IPS DF 6.9 (cell line): Measurements from ENCODE around the gene OXSR1.
"Not testable (repeated sequence)": the region's sequence is repeated elsewhere in the genome, so short reads cannot be mapped to it uniquely, and the experiment has no call there.

Experiments
- DNase-seq: peaks from one replicate; pipeline ENCODE4 v3.0.0-alpha.2; 2013; ENCODE audit warnings: low read depth, low spot score
- H3K27ac ChIP-seq: one replicate; pipeline ENCODE4 v1.5.1; 2013; ENCODE audit warnings: low read length, control low read depth
- H3K27me3 ChIP-seq: 2 replicates; pipeline ENCODE4 v1.6.1; 2013; ENCODE audit warnings: mild to moderate bottlenecking, low read length; ENCODE audit not compliant: control insufficient read depth, insufficient read depth
- H3K36me3 ChIP-seq: 2 replicates; pipeline ENCODE4 v1.6.1; 2013; ENCODE audit warnings: low read length; ENCODE audit not compliant: control insufficient read depth, insufficient read depth
- H3K4me1 ChIP-seq: 2 replicates; pipeline ENCODE4 v1.6.1; 2013; ENCODE audit warnings: low read length; ENCODE audit not compliant: control insufficient read depth, insufficient read depth
- H3K4me3 ChIP-seq: 2 replicates; pipeline ENCODE4 v1.5.1; 2013; ENCODE audit warnings: mild to moderate bottlenecking, low read length
- H3K9me3 ChIP-seq: 2 replicates; pipeline ENCODE4 v1.6.1; 2013; ENCODE audit warnings: low read length, inconsistent platforms; ENCODE audit not compliant: control insufficient read depth, insufficient read depth
- WGBS: extraction: QIAGEN DNeasy Blood & Tissue Kit; methylation state at CpG from one replicate; pipeline ENCODE4 v1.1.7; 2013; ENCODE audit warnings: mixed read lengths, missing lambda C conversion rate; ENCODE audit not compliant: insufficient read length, insufficient coverage; 5-methylcytosine and 5-hydroxymethylcytosine counted together

OXSR1 gene

DNA sequence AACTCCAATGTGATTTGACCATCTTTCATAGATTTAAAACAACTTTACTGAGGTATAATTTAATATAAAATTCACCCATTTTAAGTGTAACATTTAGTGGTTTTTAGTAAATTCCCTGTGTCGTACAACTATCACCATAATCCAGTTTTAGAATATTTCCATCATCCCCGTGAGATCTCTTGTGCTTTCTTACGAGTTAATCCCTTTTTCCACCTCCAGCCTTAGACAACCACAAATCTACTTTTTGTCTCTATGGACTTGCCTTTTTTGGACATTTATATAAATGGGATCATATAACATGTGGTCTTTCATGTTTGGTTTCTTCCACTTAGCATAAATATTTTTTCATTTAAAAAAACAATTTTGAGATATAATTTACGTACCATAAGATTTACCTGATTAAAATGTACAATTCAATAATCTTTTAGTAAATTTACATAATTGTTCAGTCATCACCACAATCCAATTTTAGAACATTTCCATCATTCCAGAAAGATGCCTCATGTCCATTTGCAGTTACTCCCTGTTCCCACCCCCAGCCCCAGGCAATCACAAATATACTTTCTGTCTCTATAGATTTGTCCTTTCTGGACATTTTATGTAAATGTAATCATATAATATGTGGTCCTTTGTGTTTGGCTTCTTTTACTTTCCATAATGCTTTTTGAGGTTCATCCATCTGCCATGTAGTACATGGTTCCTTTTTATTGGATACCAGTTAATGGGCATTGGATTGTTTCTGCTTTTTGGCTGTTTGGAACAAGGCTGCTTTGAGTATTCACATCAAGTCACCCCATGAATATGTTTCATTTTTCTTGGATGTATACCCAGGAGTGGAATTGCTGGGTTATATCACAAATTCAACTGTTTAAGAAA is 3.1 kb downstream of the OXSR1 start:
- DNase-seq = no peak
- no CpG with 5 or more reads among the region's 4 CpGs for WGBS
- H3K4me3 ChIP-seq = no peak overlapping the region
- H3K4me1 ChIP-seq = no peaks in the 10 kb centered on the region; the same call in 1 of the 2 replicates
- no peaks in the 10 kb centered on the region for H3K27me3 ChIP-seq
- no peaks in the 10 kb centered on the region for H3K9me3 ChIP-seq
- H3K36me3 ChIP-seq = no peaks in the 10 kb centered on the region
- no peak overlapping the region for H3K27ac ChIP-seq

DNA sequence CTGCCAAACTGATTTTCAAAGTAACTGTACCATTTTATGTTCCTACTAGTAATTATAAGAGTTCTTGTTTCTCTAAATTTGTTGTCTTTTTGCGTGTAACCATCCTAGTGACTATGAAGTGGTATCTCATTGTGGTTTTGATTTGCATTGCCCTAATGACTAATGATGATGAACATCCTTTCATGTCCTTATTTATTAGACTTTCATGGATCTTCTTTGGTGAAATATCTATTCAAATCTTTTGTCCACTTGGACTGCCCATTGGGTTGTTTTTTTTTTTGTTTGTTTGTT is 3.6 kb downstream of the OXSR1 start:
- H3K4me1 ChIP-seq = peaks cover under 1% of the 10 kb centered on the region; the same call in 1 of the 2 replicates
- DNase-seq = no peak
- no CpG with 5 or more reads among the region's 1 CpG for WGBS

GRCh38 chr3:38170722-38171121 is 5.4 kb downstream of the OXSR1 start:
- Histone ChIP-seq H3K9me3 (no peaks in the 10 kb centered on the region), H3K27ac (no peak overlapping the region), H3K36me3 (no peaks in the 10 kb centered on the region), H3K4me3 (no peak overlapping the region), H3K27me3 (no peaks in the 10 kb centered on the region), H3K4me1 (peaks cover 2% of the 10 kb centered on the region; the same call in 1 of the 2 replicates)
- WGBS = no CpG with 5 or more reads among the region's 4 CpGs
- DNase-seq = no peak

More for the DNA sequence above, 3.6 kb downstream of the OXSR1 start:
- no peak overlapping the region for H3K4me3 ChIP-seq
- H3K27ac ChIP-seq = no peak overlapping the region
- H3K36me3 ChIP-seq = no peaks in the 10 kb centered on the region
- H3K9me3 ChIP-seq = no peaks in the 10 kb centered on the region
- H3K27me3 ChIP-seq = no peaks in the 10 kb centered on the region

- Histone ChIP-seq H3K27me3 (no peaks in the 10 kb centered on the region), H3K36me3 (no peaks in the 10 kb centered on the region), H3K9me3 (no peaks in the 10 kb centered on the region), H3K4me3 (no peak overlapping the region), H3K4me1 (peaks cover 2% of the 10 kb centered on the region; the same call in 1 of the 2 replicates), H3K27ac (no peak overlapping the region)
- DNase-seq = no peak
- WGBS = 100% methylated on average over 1 of the region's 2 CpGs
Measured at GRCh38 chr3:38171622-38172021, 6.3 kb downstream of the OXSR1 start.

GRCh38 chr3:38173834-38174418 is 8.6 kb downstream of the OXSR1 start:
- no peaks in the 10 kb centered on the region for H3K9me3 ChIP-seq
- H3K36me3 ChIP-seq = no peaks in the 10 kb centered on the region
- no CpG with 5 or more reads among the region's 5 CpGs for WGBS
- H3K4me1 ChIP-seq = peaks cover 2% of the 10 kb centered on the region; the same call in 1 of the 2 replicates
- H3K27ac ChIP-seq = no peak overlapping the region
- no peaks in the 10 kb centered on the region for H3K27me3 ChIP-seq
- no peak for DNase-seq
- no peak overlapping the region for H3K4me3 ChIP-seq

- H3K4me1 ChIP-seq = peaks cover 2% of the 10 kb centered on the region; the same call in 1 of the 2 replicates
- no peaks in the 10 kb centered on the region for H3K9me3 ChIP-seq
- no peaks in the 10 kb centered on the region for H3K27me3 ChIP-seq
- no peak overlapping the region for H3K27ac ChIP-seq
- no peak overlapping the region for H3K4me3 ChIP-seq
- WGBS = no CpG with 5 or more reads among the region's 2 CpGs
- no peaks in the 10 kb centered on the region for H3K36me3 ChIP-seq
- no peak for DNase-seq
Measured at GRCh38 chr3:38177181-38177580, 11.8 kb downstream of the OXSR1 start.

DNA sequence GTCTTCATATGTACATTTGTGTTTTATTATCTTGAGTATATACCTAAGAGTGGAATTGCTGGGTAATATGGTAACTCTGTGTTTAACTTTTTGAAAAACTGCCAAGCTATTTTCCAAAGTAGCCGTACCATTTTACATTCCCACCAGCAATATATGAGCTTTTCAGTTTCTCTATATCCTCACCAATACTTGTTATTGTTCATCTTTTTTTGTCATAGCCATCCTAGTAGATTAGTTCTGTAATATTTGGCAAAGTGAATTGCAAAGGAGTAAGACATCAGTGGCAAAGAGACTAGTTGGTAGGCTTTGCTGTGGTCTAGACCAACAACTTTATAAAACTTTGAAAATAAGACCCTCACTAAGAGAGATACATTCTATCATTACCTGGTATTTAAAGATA is 21.4 kb downstream of the OXSR1 start:
- DNase-seq = no peak
- Histone ChIP-seq H3K27me3 (no peaks in the 10 kb centered on the region), H3K27ac (no peak overlapping the region), H3K36me3 (no peaks in the 10 kb centered on the region; the same call in 1 of the 2 replicates), H3K4me3 (no peak overlapping the region), H3K9me3 (no peaks in the 10 kb centered on the region), H3K4me1 (no peaks in the 10 kb centered on the region)
- WGBS = no CpG with 5 or more reads among the region's 1 CpG

- no peaks in the 10 kb centered on the region for H3K27me3 ChIP-seq
- H3K4me3 ChIP-seq = no peak overlapping the region
- H3K36me3 ChIP-seq = no peaks in the 10 kb centered on the region; the same call in 1 of the 2 replicates
- H3K4me1 ChIP-seq = no peaks in the 10 kb centered on the region
- no peaks in the 10 kb centered on the region for H3K9me3 ChIP-seq
- no peak for DNase-seq
- H3K27ac ChIP-seq = no peak overlapping the region
Measured at GRCh38 chr3:38190481-38190881, 25.1 kb downstream of the OXSR1 start.

GRCh38 chr3:38202931-38203330 is 37.6 kb downstream of the OXSR1 start:
- not testable (repeated sequence) for H3K4me1 ChIP-seq, H3K9me3 ChIP-seq, H3K27ac ChIP-seq, H3K4me3 ChIP-seq, DNase-seq, H3K36me3 ChIP-seq, H3K27me3 ChIP-seq
- WGBS = no CpG with 5 or more reads among the region's 12 CpGs

GRCh38 chr3:38203690-38204089 is 38.4 kb downstream of the OXSR1 start:
- no CpG with 5 or more reads among the region's 2 CpGs for WGBS
- H3K36me3 ChIP-seq = no peaks in the 10 kb centered on the region; the same call in 1 of the 2 replicates
- no peaks in the 10 kb centered on the region for H3K4me1 ChIP-seq
- no peak overlapping the region for H3K4me3 ChIP-seq
- H3K27me3 ChIP-seq = no peaks in the 10 kb centered on the region
- no peaks in the 10 kb centered on the region for H3K9me3 ChIP-seq
- H3K27ac ChIP-seq = no peak overlapping the region
- no peak for DNase-seq
